Measurements from ENCODE around the gene LOC101059915.
"Not testable (repeated sequence)": the region's sequence is repeated elsewhere in the genome, so short reads cannot be mapped to it uniquely, and the experiment has no call there.

Gene LOC101059915

GRCh38 chrX:71671938-71672337, 4.6 kb downstream of the LOC101059915 start:
- no peaks in the 10 kb centered on the region for H3K36me3 ChIP-seq (ENCODE audit: control insufficient read depth in 1 of 2, insufficient read depth in 2 of 2, low read depth in 1 of 2, low read length in 2 of 2)
- no peak overlapping the region for H3K23ac ChIP-seq (ENCODE audit: low read length in 2 of 2)
- H2AFZ ChIP-seq (ENCODE audit: low read depth, low read length), result no peak overlapping the region
- H3K18ac ChIP-seq (ENCODE audit: low read depth in 1 of 2, low read length in 2 of 2), result no peak overlapping the region
- no peak overlapping the region for H3K27ac ChIP-seq (ENCODE audit: low read length, poor library complexity, severe bottlenecking)
- 98% methylated on average over 10 of the region's 11 CpGs for WGBS
- no peak overlapping the region for H3K9ac ChIP-seq (ENCODE audit: low read length)
- no peak overlapping the region for H4K91ac ChIP-seq (ENCODE audit: low read length)
- peaks cover 2% of the 10 kb centered on the region for H3K4me1 ChIP-seq (ENCODE audit: control insufficient read depth, insufficient read depth, low read depth, low read length)
- no peak overlapping the region for H4K8ac ChIP-seq (ENCODE audit: low read length)
- no peak overlapping the region for H3K14ac ChIP-seq (ENCODE audit: low read length in 2 of 2)
- H3K4ac ChIP-seq (ENCODE audit: low read depth in 1 of 2, low read length in 2 of 2), result no peak overlapping the region
- no peak overlapping the region for H3K4me2 ChIP-seq (ENCODE audit: low read length, poor library complexity, severe bottlenecking)
- no peaks in the 10 kb centered on the region for H3K79me1 ChIP-seq (replicated peaks; ENCODE audit: low read length, poor library complexity, severe bottlenecking)
- no peaks in the 10 kb centered on the region for H3K9me3 ChIP-seq (ENCODE audit: control insufficient read depth, low read length)
- no peak overlapping the region for H2BK15ac ChIP-seq (ENCODE audit: low read depth, poor library complexity, severe bottlenecking)
- H2BK5ac ChIP-seq (ENCODE audit: low read depth, low read length, poor library complexity, severe bottlenecking), result no peak overlapping the region
- no peak overlapping the region for H2AK5ac ChIP-seq (ENCODE audit: low read length, severe bottlenecking)
- DNase-seq, result no peak
- H2BK12ac ChIP-seq (ENCODE audit: low read length in 2 of 2), result no peak overlapping the region
- H2BK120ac ChIP-seq (ENCODE audit: low read depth, low read length), result no peak overlapping the region
- H3K27me3 ChIP-seq (ENCODE audit: control insufficient read depth in 1 of 2, insufficient read depth in 1 of 2, low read length in 2 of 2), result peaks cover 0 to 33% of the 10 kb centered on the region in 2 experiments
- no peak overlapping the region for H3K4me3 ChIP-seq (ENCODE audit: insufficient read depth in 1 of 2, low read depth in 1 of 2, low read length in 2 of 2)

- H3K79me1 ChIP-seq (replicated peaks; ENCODE audit: low read length, poor library complexity, severe bottlenecking); H3K9me3 ChIP-seq (ENCODE audit: control insufficient read depth, low read length); H3K4me1 ChIP-seq (ENCODE audit: control insufficient read depth, insufficient read depth, low read depth, low read length); H2BK5ac ChIP-seq (ENCODE audit: low read depth, low read length, poor library complexity, severe bottlenecking); H4K91ac ChIP-seq (ENCODE audit: low read length); H2BK15ac ChIP-seq (ENCODE audit: low read depth, poor library complexity, severe bottlenecking); H3K23ac ChIP-seq (ENCODE audit: low read length in 2 of 2); H3K4me2 ChIP-seq (ENCODE audit: low read length, poor library complexity, severe bottlenecking); H3K18ac ChIP-seq (ENCODE audit: low read depth in 1 of 2, low read length in 2 of 2); H2AK5ac ChIP-seq (ENCODE audit: low read length, severe bottlenecking); H2AFZ ChIP-seq (ENCODE audit: low read depth, low read length); DNase-seq; H3K14ac ChIP-seq (ENCODE audit: low read length in 2 of 2); H3K4me3 ChIP-seq (ENCODE audit: insufficient read depth in 1 of 2, low read depth in 1 of 2, low read length in 2 of 2); H3K36me3 ChIP-seq (ENCODE audit: control insufficient read depth in 1 of 2, insufficient read depth in 2 of 2, low read depth in 1 of 2, low read length in 2 of 2); H3K27ac ChIP-seq (ENCODE audit: low read length, poor library complexity, severe bottlenecking); H2BK12ac ChIP-seq (ENCODE audit: low read length in 2 of 2); H2BK120ac ChIP-seq (ENCODE audit: low read depth, low read length); H4K8ac ChIP-seq (ENCODE audit: low read length); H3K4ac ChIP-seq (ENCODE audit: low read depth in 1 of 2, low read length in 2 of 2); H3K9ac ChIP-seq (ENCODE audit: low read length): not testable (repeated sequence)
- WGBS, result 95% methylated on average over 14 of the region's 23 CpGs
- H3K27me3 ChIP-seq (ENCODE audit: control insufficient read depth in 1 of 2, insufficient read depth in 1 of 2, low read length in 2 of 2), result peaks cover 0 to 34% of the 10 kb centered on the region in 2 experiments
These were observed 8.3 kb downstream of the LOC101059915 start for GRCh38 chrX:71675636-71676035.

GRCh38 chrX:71676068-71676795, 8.9 kb downstream of the LOC101059915 start:
- H2AFZ ChIP-seq (ENCODE audit: low read depth, low read length); H2AK5ac ChIP-seq (ENCODE audit: low read length, severe bottlenecking); H4K8ac ChIP-seq (ENCODE audit: low read length); H3K4me1 ChIP-seq (ENCODE audit: control insufficient read depth, insufficient read depth, low read depth, low read length); H3K4ac ChIP-seq (ENCODE audit: low read depth in 1 of 2, low read length in 2 of 2); DNase-seq; H3K36me3 ChIP-seq (ENCODE audit: control insufficient read depth in 1 of 2, insufficient read depth in 2 of 2, low read depth in 1 of 2, low read length in 2 of 2); H3K9me3 ChIP-seq (ENCODE audit: control insufficient read depth, low read length); H3K23ac ChIP-seq (ENCODE audit: low read length in 2 of 2); H4K91ac ChIP-seq (ENCODE audit: low read length); H3K79me1 ChIP-seq (replicated peaks; ENCODE audit: low read length, poor library complexity, severe bottlenecking); H2BK120ac ChIP-seq (ENCODE audit: low read depth, low read length); H3K4me3 ChIP-seq (ENCODE audit: insufficient read depth in 1 of 2, low read depth in 1 of 2, low read length in 2 of 2); H3K9ac ChIP-seq (ENCODE audit: low read length); H3K18ac ChIP-seq (ENCODE audit: low read depth in 1 of 2, low read length in 2 of 2); H3K27ac ChIP-seq (ENCODE audit: low read length, poor library complexity, severe bottlenecking); H3K4me2 ChIP-seq (ENCODE audit: low read length, poor library complexity, severe bottlenecking); H2BK5ac ChIP-seq (ENCODE audit: low read depth, low read length, poor library complexity, severe bottlenecking); H2BK12ac ChIP-seq (ENCODE audit: low read length in 2 of 2); H2BK15ac ChIP-seq (ENCODE audit: low read depth, poor library complexity, severe bottlenecking); H3K14ac ChIP-seq (ENCODE audit: low read length in 2 of 2): not testable (repeated sequence)
- peaks cover 0 to 33% of the 10 kb centered on the region in 2 experiments for H3K27me3 ChIP-seq (ENCODE audit: control insufficient read depth in 1 of 2, insufficient read depth in 1 of 2, low read length in 2 of 2)
- 88% methylated on average over 23 of the region's 43 CpGs for WGBS

GRCh38 chrX:71677195-71677594, 9.8 kb downstream of the LOC101059915 start:
- not testable (repeated sequence) for H2BK5ac ChIP-seq (ENCODE audit: low read depth, low read length, poor library complexity, severe bottlenecking); H3K4me3 ChIP-seq (ENCODE audit: insufficient read depth in 1 of 2, low read depth in 1 of 2, low read length in 2 of 2); H2BK15ac ChIP-seq (ENCODE audit: low read depth, poor library complexity, severe bottlenecking); H3K4me2 ChIP-seq (ENCODE audit: low read length, poor library complexity, severe bottlenecking); H3K18ac ChIP-seq (ENCODE audit: low read depth in 1 of 2, low read length in 2 of 2); H3K4me1 ChIP-seq (ENCODE audit: control insufficient read depth, insufficient read depth, low read depth, low read length); H3K9me3 ChIP-seq (ENCODE audit: control insufficient read depth, low read length); H2AFZ ChIP-seq (ENCODE audit: low read depth, low read length); H3K9ac ChIP-seq (ENCODE audit: low read length); H3K4ac ChIP-seq (ENCODE audit: low read depth in 1 of 2, low read length in 2 of 2); H2BK12ac ChIP-seq (ENCODE audit: low read length in 2 of 2); H3K14ac ChIP-seq (ENCODE audit: low read length in 2 of 2); H3K27ac ChIP-seq (ENCODE audit: low read length, poor library complexity, severe bottlenecking); H2BK120ac ChIP-seq (ENCODE audit: low read depth, low read length); H3K36me3 ChIP-seq (ENCODE audit: control insufficient read depth in 1 of 2, insufficient read depth in 2 of 2, low read depth in 1 of 2, low read length in 2 of 2); H2AK5ac ChIP-seq (ENCODE audit: low read length, severe bottlenecking); H3K23ac ChIP-seq (ENCODE audit: low read length in 2 of 2); H3K79me1 ChIP-seq (replicated peaks; ENCODE audit: low read length, poor library complexity, severe bottlenecking); DNase-seq; H4K8ac ChIP-seq (ENCODE audit: low read length); H4K91ac ChIP-seq (ENCODE audit: low read length)
- 95% methylated on average over 2 of the region's 6 CpGs for WGBS
- H3K27me3 ChIP-seq (ENCODE audit: control insufficient read depth in 1 of 2, insufficient read depth in 1 of 2, low read length in 2 of 2), result peaks cover 0 to 26% of the 10 kb centered on the region in 2 experiments
